AG04449 (cell line): Measurements from ENCODE around the gene AMFR.

Experiments
- CTCF ChIA-PET: fragments of 350-600 bp; formaldehyde crosslinking; extraction: SDS; loops from one replicate; lab custom pipeline; 2021; ENCODE audit warnings: antibody characterized with exemption; lab: Yijun Ruan, JAX
- POLR2A ChIA-PET: fragments of 400-600, 350-600 bp; formaldehyde crosslinking; extraction: SDS; loops from one replicate; lab custom pipeline; 2020; ENCODE audit warnings: antibody characterized with exemption, inconsistent platforms; lab: Yijun Ruan, JAX
- DNase-seq: peaks from one replicate; pipeline ENCODE4 v3.0.0-alpha.2; 2010; ENCODE audit warnings: low read depth, low spot score
- H3K4me3 ChIP-seq: 2 replicates; pipeline ENCODE4 v1.5.1; 2011; ENCODE audit warnings: low read depth, mild to moderate bottlenecking, control low read depth, low read length
- TF ChIP-seq, protein P1 (sequence below): IDR thresholded peaks from one replicate; pipeline ENCODE4 v1.5.1; 2011; ENCODE audit warnings: mild to moderate bottlenecking, moderate library complexity, low read length, control low read depth, inconsistent platforms; ENCODE audit not compliant: insufficient read depth; ENCODE audit errors: missing control alignments

AMFR gene

DNA sequence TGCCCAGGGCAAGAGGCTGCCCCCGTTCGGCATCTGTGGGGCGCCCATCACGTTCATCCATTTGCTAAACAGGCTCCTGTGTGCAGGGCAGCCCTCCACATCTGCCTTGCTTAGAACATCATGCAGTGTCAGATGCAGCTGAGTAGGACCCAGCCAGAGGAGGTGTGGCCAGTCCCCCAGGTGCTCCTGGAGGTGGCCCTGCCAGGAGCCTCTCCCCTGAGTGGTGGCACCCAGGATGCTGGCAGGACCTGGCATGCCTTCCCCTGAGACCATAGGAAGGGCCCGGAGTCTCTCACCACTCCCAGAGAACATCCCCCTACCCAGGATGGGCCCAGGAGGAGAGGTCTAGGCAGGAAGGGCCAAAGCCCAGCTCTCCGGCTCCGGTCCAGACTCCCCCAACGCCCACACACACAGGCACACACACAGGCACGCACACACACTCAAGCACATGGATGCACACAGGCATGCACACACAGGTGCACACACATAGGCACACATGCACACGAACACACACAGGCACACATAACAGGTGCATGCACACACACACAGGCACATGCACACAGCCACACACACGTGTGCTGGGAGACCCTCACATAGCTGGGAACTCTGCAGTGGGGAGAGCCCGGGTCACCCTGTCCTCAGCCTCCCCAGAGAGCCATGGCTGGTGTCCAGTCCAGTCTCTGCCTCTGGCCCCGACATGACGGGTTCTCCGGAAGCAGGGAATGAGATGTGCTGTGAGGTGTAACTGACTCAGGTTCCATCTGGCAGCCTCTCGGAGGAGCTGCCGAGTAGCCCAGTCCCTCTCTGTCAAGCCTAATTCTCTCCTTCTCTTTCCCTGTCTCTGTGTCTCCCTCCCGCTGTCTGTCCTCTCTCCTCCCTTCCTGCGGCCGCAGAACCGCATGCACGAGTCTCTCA lies 74.6 kb downstream of the AMFR start:
- TF ChIP-seq, protein P1, sequence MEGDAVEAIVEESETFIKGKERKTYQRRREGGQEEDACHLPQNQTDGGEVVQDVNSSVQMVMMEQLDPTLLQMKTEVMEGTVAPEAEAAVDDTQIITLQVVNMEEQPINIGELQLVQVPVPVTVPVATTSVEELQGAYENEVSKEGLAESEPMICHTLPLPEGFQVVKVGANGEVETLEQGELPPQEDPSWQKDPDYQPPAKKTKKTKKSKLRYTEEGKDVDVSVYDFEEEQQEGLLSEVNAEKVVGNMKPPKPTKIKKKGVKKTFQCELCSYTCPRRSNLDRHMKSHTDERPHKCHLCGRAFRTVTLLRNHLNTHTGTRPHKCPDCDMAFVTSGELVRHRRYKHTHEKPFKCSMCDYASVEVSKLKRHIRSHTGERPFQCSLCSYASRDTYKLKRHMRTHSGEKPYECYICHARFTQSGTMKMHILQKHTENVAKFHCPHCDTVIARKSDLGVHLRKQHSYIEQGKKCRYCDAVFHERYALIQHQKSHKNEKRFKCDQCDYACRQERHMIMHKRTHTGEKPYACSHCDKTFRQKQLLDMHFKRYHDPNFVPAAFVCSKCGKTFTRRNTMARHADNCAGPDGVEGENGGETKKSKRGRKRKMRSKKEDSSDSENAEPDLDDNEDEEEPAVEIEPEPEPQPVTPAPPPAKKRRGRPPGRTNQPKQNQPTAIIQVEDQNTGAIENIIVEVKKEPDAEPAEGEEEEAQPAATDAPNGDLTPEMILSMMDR, result no peak
- no peak overlapping the region for H3K4me3 ChIP-seq
- ChIA-PET CTCF (no interaction called here), POLR2A (no interaction called here)
- DNase-seq, result no peak

DNA sequence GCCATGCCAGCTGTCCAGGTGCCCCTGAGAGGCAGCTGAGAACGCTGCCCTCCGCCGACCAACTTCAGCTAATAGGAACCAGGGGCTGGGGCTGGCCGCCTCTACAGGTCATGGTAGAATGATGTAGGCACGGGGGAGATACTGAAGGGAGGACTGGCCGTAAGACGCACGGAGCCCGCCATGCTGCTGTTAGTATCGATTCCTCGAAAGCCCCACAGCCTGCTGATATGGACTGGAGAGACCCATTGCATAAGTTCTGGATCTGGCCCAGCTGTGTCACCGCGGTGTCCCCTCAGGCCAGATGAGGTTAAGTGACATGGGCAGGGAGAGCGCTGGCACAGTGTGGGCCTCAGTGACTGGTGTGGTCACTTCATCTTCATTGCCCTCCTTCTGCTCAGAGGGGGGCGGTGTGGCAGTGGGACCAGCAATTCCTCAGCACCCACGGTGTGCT lies 75.6 kb downstream of the AMFR start:
- CTCF ChIA-PET, result interaction anchor here (1.1 to 1.6 kb wide), 3 partner anchors 10 to 31 kb away, joined by 3 to 5 read pairs (median 4); no protein-coding TSS in a partner anchor
- TF ChIP-seq, protein P1, result no peak

DNA sequence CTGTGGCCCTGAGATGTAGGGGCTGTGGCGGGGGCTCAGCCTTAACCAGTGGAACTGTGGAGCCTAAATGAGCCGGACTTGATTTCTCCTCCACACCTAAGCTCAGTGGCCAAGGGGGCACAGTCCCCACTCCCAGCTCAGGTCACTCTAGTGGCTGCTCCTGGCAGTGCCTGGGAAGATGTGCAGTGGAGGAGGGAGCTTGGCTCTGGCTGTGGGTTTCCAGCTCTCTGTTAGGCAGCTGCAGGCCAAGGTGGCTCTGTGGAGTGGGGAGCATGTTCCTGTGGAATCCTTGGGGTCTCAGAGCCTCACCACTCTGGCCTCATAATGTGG lies 76.3 kb downstream of the AMFR start:
- TF ChIP-seq, protein P1, result no peak
- no peak for DNase-seq
- no peak overlapping the region for H3K4me3 ChIP-seq
- POLR2A ChIA-PET, result no interaction called here
- CTCF ChIA-PET, result interaction anchor here (1.0 to 1.6 kb wide), 4 partner anchors 8 to 31 kb away, joined by 3 to 5 read pairs (median 4); no protein-coding TSS in a partner anchor

More for the DNA sequence above, 75.6 kb downstream of the AMFR start:
- DNase-seq, result no peak
- POLR2A ChIA-PET, result no interaction called here
- no peak overlapping the region for H3K4me3 ChIP-seq

DNA sequence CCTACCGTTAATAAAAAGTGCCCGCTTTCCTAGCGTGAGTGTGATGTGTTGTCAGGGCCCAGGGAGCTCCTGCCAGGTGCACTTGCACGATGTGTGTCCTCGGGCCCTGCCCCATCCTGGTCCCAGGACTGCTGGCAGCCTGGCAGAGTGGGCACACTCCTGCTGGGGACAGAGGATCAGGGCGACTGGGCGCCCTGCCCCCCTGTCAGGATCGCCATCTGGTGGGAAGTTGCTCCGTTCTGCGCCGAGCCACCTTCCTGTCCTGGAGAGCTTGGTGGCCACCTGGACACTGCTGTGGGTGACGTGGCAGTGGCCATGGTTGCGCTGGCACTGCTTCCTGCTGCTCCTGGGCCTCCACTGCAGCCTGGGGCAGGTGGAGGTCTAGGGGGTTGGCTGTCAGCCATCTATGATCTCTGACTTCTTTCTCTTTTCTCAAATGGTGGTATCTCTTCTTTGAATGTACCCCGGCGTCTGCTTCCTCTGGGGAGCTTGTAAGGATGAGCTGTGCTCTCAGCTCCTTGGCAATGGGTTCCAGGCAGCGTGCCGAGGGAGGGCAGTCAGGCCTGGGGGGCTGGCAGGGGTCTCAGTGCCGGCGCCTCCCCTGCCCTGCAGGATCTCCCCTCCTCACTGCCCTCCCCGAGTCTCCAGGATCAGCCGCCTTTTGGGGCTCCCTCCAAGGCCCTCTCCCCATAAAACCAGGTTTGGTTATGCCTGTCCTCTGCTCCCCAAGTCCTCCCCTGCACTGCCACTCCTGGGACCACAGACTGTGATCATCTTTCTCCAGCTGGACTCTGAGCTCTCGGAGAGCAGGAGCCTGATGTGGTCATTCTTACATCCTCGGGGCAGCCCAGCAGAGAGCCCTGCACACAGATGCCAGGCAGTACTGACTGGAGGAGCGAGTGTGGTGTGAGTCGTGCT lies 76.9 kb downstream of the AMFR start:
- TF ChIP-seq, protein P1, result no peak
- DNase-seq, result no peak
- ChIA-PET CTCF (interaction anchor here (1.0 to 1.6 kb wide), 3 partner anchors 8 to 30 kb away, joined by 3 to 5 read pairs (median 3); no protein-coding TSS in a partner anchor), POLR2A (no interaction called here)
- no peak overlapping the region for H3K4me3 ChIP-seq

DNA sequence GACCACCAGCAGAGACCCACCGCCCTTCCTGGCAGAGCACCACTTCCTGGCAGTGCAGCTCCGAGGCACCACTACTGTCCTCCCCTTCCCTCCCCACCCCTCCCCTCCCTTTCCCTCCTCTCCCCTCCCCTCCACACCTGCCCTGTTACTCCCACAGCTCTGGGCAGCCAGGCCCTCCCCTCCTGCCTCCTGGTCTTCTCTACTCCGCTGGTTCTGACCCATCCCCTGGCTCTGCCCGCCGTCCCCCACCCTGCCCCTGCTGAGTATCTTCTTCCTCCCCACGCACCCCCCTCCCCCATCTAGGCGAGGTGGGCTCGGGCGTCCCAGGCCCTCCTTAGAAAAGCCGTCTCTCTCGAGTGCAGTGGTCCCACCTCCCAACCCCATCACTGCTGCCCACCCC lies 77.7 kb downstream of the AMFR start:
- CTCF ChIA-PET, result interaction anchor here (1.1 to 1.4 kb wide), 2 partner anchors 8 to 9 kb away, joined by 3 to 12 read pairs; no protein-coding TSS in a partner anchor
- TF ChIP-seq, protein P1, result no peak
- DNase-seq, result no peak
- no peak overlapping the region for H3K4me3 ChIP-seq
- POLR2A ChIA-PET, result no interaction called here

DNA sequence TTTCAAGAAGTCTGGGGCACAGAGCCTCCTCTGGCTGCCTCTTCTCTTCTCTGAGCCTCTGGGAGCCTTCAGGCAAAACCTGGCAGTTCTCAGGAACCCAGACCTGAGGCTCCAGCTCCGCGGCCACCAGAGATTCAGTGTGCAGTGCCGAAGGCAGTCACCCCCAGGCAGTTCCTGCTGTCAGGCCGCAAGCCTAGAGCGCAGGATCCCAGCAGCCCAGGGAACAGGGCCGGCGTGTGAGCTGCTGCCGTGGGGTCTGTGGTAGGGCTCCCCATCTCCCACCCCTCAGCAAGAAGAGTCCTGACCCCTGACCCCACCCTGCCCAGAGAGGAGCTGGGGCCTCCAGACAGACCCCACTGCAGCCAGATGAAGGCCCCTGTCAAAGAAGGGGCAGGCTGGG lies 78.2 kb downstream of the AMFR start:
- DNase-seq, result no peak
- POLR2A ChIA-PET, result no interaction called here
- H3K4me3 ChIP-seq, result no peak overlapping the region
- CTCF ChIA-PET, result interaction anchor here (1.0 to 1.4 kb wide), 3 partner anchors 9 to 29 kb away, joined by 3 to 12 read pairs (median 3); no protein-coding TSS in a partner anchor
- TF ChIP-seq, protein P1, result no peak
